K562 (cell line): Measurements from ENCODE around the gene CHDH. TPM values are rescaled to one million over a fixed set of nuclear protein-coding genes. Genes with fewer than 3 reads are reported as not detected.

Experiments
- ATAC-seq: fragments of 200-7000 bp; cut with Tn5 transposase; 3 replicates; pipeline ENCODE4 v1.9.1; 2020; ENCODE audit warnings: moderate library complexity
- BruUV-seq: library from RNA; stranded (reverse); fragments of 400-500 nt; replicated peaks from 2 replicates; lab custom pipeline; 2021; lab: Mats Ljungman, UMichigan
- CTCF ChIA-PET: fragments of 300-600 bp; formaldehyde crosslinking; extraction: SDS; loops from one replicate; lab custom pipeline; 2021; ENCODE audit warnings: low intra/inter-chr PET ratio; lab: Yijun Ruan, JAX
- POLR2A ChIA-PET: fragments of 300-600, 350-650 bp; sonication (Branson Sonifier 250); formaldehyde crosslinking; extraction: SDS; loops from one replicate; lab custom pipeline; 2021; ENCODE audit warnings: antibody characterized with exemption, inconsistent platforms; lab: Yijun Ruan, JAX
- DNase-seq, 4 experiments: peaks; one replicate each; pipeline versions ENCODE4 v3.0.0 to v3.0.0-alpha.2; 2011 to 2018; ENCODE audit warnings: low spot score in 3 of 4, mixed read lengths in 3 of 4; ENCODE audit errors: extremely low read depth in 1 of 4
- FAIRE-seq: peaks from 2 replicates; lab custom pipeline; 2011; peaks lifted over from hg19 to GRCh38; lab: Jason Lieb, UNC
- H2AFZ ChIP-seq: 2 replicates; pipeline ENCODE4 v1.6.0; 2011; ENCODE audit warnings: low read depth, low read length, control low read depth, inconsistent platforms
- H3K27ac ChIP-seq: fragments of 200-600 bp; 3 replicates; pipeline ENCODE4 v1.8.0; 2011; ENCODE audit warnings: low read depth, mild to moderate bottlenecking, control low read depth, inconsistent platforms, low read length, moderate library complexity, mixed read lengths; ENCODE audit errors: extremely low read depth
- H3K27me3 ChIP-seq, 2 experiments: fragments of 300-600 bp in 1 of 2; 2 replicates in 1 of 2; 3 replicates in 1 of 2; pipeline versions ENCODE4 v1.6.0 to v1.8.0; 2011; ENCODE audit warnings: inconsistent platforms in 2 of 2, low read length in 2 of 2, mild to moderate bottlenecking in 1 of 2, mixed read lengths in 1 of 2, moderate library complexity in 1 of 2; ENCODE audit not compliant: control insufficient read depth in 2 of 2, insufficient read depth in 2 of 2
- H3K36me3 ChIP-seq: fragments of 300-600 bp; 3 replicates; pipeline ENCODE4 v1.8.0; 2011; ENCODE audit warnings: mild to moderate bottlenecking, low read length, inconsistent platforms; ENCODE audit not compliant: control insufficient read depth, insufficient read depth
- H3K4me1 ChIP-seq, 2 experiments: fragments of 200-600 bp in 1 of 2; replicated peaks in 1 of 2; 2 replicates in 1 of 2; 3 replicates in 1 of 2; pipeline versions ENCODE4 v1.5.1 to v1.8.0; 2011; ENCODE audit warnings: inconsistent platforms in 2 of 2, low read length in 2 of 2, mild to moderate bottlenecking in 1 of 2, mixed read lengths in 1 of 2, moderate library complexity in 1 of 2; ENCODE audit not compliant: control insufficient read depth in 2 of 2, insufficient read depth in 2 of 2
- H3K4me2 ChIP-seq: 2 replicates; pipeline ENCODE4 v1.6.1; 2011; ENCODE audit warnings: low read length, control low read depth, inconsistent platforms, mixed read lengths; ENCODE audit not compliant: insufficient read depth
- H3K4me3 ChIP-seq: fragments of 200-600 bp; sonication (generic), shearing (Covaris generic); 2 replicates; pipeline ENCODE4 v1.5.1; 2016; ENCODE audit warnings: control low read depth, inconsistent platforms
- H3K79me2 ChIP-seq: fragments of 200-600 bp; 3 replicates; pipeline ENCODE4 v1.8.0; 2011; ENCODE audit warnings: low read length, inconsistent platforms; ENCODE audit not compliant: control insufficient read depth, insufficient read depth
- H3K9ac ChIP-seq, 2 experiments: 2 replicates each; pipeline versions ENCODE4 v1.6.0 to v1.6.1; 2011; ENCODE audit warnings: low read depth in 2 of 2, low read length in 2 of 2, control low read depth in 1 of 2, inconsistent platforms in 1 of 2, mild to moderate bottlenecking in 1 of 2, mixed read lengths in 1 of 2; ENCODE audit not compliant: insufficient read depth in 1 of 2
- H3K9me1 ChIP-seq: one replicate; pipeline ENCODE4 v1.6.0; 2011; ENCODE audit warnings: inconsistent platforms, mild to moderate bottlenecking, low read length, moderate library complexity; ENCODE audit not compliant: control insufficient read depth, insufficient read depth
- H3K9me3 ChIP-seq: replicated peaks from 2 replicates; pipeline ENCODE4 v1.5.1; 2011; ENCODE audit warnings: low read depth, low read length, inconsistent platforms; ENCODE audit not compliant: control insufficient read depth, insufficient read depth
- H4K20me1 ChIP-seq: replicated peaks from 2 replicates; pipeline ENCODE4 v1.6.1; 2011; ENCODE audit warnings: low read length, inconsistent platforms, mixed read lengths; ENCODE audit not compliant: control insufficient read depth, insufficient read depth
- JUNB ChIP-seq: fragments of 450-650 bp; formaldehyde crosslinking; conservative IDR thresholded peaks from 2 replicates; pipeline ENCODE4 v1.4.0; 2020; ENCODE audit warnings: mild to moderate bottlenecking
- NR3C1 ChIP-seq: sonication (generic); formaldehyde crosslinking; IDR thresholded peaks from 2 replicates; pipeline ENCODE4 v1.8.1; 2022; ENCODE audit warnings: missing genetic modification reagents
- RAD51 ChIP-seq: fragments of 450-650 bp; IDR thresholded peaks from 2 replicates; pipeline ENCODE4 v1.7.1; 2016; ENCODE audit warnings: low read depth, mild to moderate bottlenecking, borderline replicate concordance
- WGBS: fragments of 100-300 bp; shearing (Covaris generic); methylation state at CpG from one replicate; pipeline ENCODE4 v1.1.6; 2016; ENCODE audit warnings: low coverage, mixed read lengths; ENCODE audit not compliant: insufficient coverage; ENCODE audit errors: missing lambda C conversion rate; 5-methylcytosine and 5-hydroxymethylcytosine counted together
- in situ Hi-C: fragments of 300-500 bp; cut with MboI; formaldehyde crosslinking; loops from 4 replicates; pipeline ENCODE4 v1.15.0; 2018; ENCODE audit warnings: inconsistent platforms, mixed read lengths
- intact Hi-C: fragments of 100-400 bp; cut with micrococcal nuclease; formaldehyde crosslinking; loops from 2 replicates; pipeline ENCODE4 v1.14.2; 2022
- polyA plus RNA-seq, 8 experiments: library from polyadenylated mRNA; depleted of rRNA in 4 of 8; stranded (reverse) in 5 of 8; unstranded in 3 of 8; fragments of >200 nt; fragmentation: Nextera tagmentation in 2 of 8; fragmentation: Illumina TruSeq in 1 of 8; extraction: Ambion mirVana in 2 of 8; extraction: Trizol in 1 of 8; gene quantifications; 2 replicates each; pipeline versions ENCODE4 v1.2.1 to v1.2.3, GENCODE V29; 2011 to 2014; ENCODE audit warnings: inconsistent platforms in 1 of 8, missing spikeins in 1 of 8
- total RNA-seq, 7 experiments: library from RNA; depleted of rRNA in 6 of 7; stranded (reverse); fragments of >200 nt in 6 of 7; fragmentation: Illumina TruSeq in 2 of 7; extraction: Trizol in 2 of 7; gene quantifications; 2 replicates each; pipeline versions ENCODE4 v1.2.1 to v1.2.3, GENCODE V29; 2011 to 2021; ENCODE audit warnings: low replicate concordance in 1 of 7
- TF ChIP-seq, protein P1 (sequence below): IDR thresholded peaks from 3 replicates; pipeline ENCODE4 v1.6.1; 2011; ENCODE audit warnings: borderline replicate concordance, mild to moderate bottlenecking, moderate library complexity; ENCODE audit not compliant: insufficient read length; ENCODE audit errors: extremely low read depth
- TF ChIP-seq, protein P2 (sequence below): fragments of 200-800 bp; sonication (Bioruptor generic); IDR thresholded peaks from 2 replicates; pipeline ENCODE4 v1.6.1; 2016; ENCODE audit warnings: missing genetic modification characterization, missing compliant biosample characterization
- TF ChIP-seq, protein P3 (sequence below): sonication (generic); formaldehyde crosslinking; IDR thresholded peaks from 2 replicates; pipeline ENCODE4 v1.8.0; 2022; ENCODE audit warnings: mild to moderate bottlenecking, missing genetic modification reagents
- TF ChIP-seq, protein P4 (sequence below): fragments of 250-450 bp; sonication (Bioruptor Pico); IDR thresholded peaks from 2 replicates; pipeline ENCODE4 v1.4.0; 2020; ENCODE audit warnings: mild to moderate bottlenecking

CHDH gene
- total and polyA plus RNA-seq, 9 of the 15 experiments (the other 6 are each of a cell fraction or from before 2014, with no cell fraction given), result 0.06 to 1.9 (median 0.46) TPM

DNA sequence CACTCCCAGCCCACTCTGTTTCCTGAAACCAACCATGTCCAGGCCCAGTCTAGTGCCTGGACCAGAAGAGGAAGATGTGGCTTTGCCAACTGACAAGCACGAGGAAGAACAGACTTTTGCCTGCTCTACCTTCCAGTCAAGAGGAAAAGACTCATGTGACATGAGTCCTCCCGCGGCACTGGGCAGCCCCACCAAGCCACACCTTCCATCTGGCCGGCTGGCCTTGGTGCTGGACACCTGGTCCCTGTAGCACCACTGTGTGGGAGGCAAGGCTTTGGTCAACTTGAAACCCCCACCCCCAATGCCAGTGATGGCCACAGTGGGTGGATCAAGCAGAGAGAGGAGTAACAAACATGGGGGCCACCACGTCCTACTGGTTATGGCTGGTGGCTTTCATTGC is 12.5 kb downstream of the CHDH start:
- in situ Hi-C loops, result no loop called here
- no peak overlapping the region for H3K4me2 ChIP-seq
- H3K79me2 ChIP-seq, result no peaks in the 10 kb centered on the region
- whole genome bisulfite sequencing, result 18% methylated on average over 3 of the region's 5 CpGs
- no peaks in the 10 kb centered on the region for H3K36me3 ChIP-seq
- BruUV-seq, result no TSS peak
- no peaks in the 10 kb centered on the region for H4K20me1 ChIP-seq
- ChIA-PET POLR2A (no interaction called here), CTCF (no interaction called here)
- H3K9me1 ChIP-seq, result no peaks in the 10 kb centered on the region
- no peaks in the 10 kb centered on the region for H3K4me1 ChIP-seq
- no peak overlapping the region for H3K9ac ChIP-seq
- intact Hi-C loops, result no loop called here
- H2AFZ ChIP-seq, result no peak overlapping the region
- no peak overlapping the region for H3K4me3 ChIP-seq
- H3K27me3 ChIP-seq, result no peaks in the 10 kb centered on the region; a peak in 1 of 5 replicates
- no peaks in the 10 kb centered on the region for H3K9me3 ChIP-seq
- no peak for ATAC-seq
- DNase-seq, result no peak
- no peak for FAIRE-seq
- H3K27ac ChIP-seq, result no peak overlapping the region
- TF ChIP-seq JUNB (CRISPR knock-in tag) (no peak), NR3C1 (CRISPR knock-in tag) (no peak), RAD51 (no peak)
- TF ChIP-seq, protein P1, sequence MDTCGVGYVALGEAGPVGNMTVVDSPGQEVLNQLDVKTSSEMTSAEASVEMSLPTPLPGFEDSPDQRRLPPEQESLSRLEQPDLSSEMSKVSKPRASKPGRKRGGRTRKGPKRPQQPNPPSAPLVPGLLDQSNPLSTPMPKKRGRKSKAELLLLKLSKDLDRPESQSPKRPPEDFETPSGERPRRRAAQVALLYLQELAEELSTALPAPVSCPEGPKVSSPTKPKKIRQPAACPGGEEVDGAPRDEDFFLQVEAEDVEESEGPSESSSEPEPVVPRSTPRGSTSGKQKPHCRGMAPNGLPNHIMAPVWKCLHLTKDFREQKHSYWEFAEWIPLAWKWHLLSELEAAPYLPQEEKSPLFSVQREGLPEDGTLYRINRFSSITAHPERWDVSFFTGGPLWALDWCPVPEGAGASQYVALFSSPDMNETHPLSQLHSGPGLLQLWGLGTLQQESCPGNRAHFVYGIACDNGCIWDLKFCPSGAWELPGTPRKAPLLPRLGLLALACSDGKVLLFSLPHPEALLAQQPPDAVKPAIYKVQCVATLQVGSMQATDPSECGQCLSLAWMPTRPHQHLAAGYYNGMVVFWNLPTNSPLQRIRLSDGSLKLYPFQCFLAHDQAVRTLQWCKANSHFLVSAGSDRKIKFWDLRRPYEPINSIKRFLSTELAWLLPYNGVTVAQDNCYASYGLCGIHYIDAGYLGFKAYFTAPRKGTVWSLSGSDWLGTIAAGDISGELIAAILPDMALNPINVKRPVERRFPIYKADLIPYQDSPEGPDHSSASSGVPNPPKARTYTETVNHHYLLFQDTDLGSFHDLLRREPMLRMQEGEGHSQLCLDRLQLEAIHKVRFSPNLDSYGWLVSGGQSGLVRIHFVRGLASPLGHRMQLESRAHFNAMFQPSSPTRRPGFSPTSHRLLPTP, result no peak
- TF ChIP-seq, protein P2, sequence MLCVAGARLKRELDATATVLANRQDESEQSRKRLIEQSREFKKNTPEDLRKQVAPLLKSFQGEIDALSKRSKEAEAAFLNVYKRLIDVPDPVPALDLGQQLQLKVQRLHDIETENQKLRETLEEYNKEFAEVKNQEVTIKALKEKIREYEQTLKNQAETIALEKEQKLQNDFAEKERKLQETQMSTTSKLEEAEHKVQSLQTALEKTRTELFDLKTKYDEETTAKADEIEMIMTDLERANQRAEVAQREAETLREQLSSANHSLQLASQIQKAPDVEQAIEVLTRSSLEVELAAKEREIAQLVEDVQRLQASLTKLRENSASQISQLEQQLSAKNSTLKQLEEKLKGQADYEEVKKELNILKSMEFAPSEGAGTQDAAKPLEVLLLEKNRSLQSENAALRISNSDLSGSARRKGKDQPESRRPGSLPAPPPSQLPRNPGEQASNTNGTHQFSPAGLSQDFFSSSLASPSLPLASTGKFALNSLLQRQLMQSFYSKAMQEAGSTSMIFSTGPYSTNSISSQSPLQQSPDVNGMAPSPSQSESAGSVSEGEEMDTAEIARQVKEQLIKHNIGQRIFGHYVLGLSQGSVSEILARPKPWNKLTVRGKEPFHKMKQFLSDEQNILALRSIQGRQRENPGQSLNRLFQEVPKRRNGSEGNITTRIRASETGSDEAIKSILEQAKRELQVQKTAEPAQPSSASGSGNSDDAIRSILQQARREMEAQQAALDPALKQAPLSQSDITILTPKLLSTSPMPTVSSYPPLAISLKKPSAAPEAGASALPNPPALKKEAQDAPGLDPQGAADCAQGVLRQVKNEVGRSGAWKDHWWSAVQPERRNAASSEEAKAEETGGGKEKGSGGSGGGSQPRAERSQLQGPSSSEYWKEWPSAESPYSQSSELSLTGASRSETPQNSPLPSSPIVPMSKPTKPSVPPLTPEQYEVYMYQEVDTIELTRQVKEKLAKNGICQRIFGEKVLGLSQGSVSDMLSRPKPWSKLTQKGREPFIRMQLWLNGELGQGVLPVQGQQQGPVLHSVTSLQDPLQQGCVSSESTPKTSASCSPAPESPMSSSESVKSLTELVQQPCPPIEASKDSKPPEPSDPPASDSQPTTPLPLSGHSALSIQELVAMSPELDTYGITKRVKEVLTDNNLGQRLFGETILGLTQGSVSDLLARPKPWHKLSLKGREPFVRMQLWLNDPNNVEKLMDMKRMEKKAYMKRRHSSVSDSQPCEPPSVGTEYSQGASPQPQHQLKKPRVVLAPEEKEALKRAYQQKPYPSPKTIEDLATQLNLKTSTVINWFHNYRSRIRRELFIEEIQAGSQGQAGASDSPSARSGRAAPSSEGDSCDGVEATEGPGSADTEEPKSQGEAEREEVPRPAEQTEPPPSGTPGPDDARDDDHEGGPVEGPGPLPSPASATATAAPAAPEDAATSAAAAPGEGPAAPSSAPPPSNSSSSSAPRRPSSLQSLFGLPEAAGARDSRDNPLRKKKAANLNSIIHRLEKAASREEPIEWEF (CRISPR knock-in tag), result no peak
- TF ChIP-seq, protein P3, sequence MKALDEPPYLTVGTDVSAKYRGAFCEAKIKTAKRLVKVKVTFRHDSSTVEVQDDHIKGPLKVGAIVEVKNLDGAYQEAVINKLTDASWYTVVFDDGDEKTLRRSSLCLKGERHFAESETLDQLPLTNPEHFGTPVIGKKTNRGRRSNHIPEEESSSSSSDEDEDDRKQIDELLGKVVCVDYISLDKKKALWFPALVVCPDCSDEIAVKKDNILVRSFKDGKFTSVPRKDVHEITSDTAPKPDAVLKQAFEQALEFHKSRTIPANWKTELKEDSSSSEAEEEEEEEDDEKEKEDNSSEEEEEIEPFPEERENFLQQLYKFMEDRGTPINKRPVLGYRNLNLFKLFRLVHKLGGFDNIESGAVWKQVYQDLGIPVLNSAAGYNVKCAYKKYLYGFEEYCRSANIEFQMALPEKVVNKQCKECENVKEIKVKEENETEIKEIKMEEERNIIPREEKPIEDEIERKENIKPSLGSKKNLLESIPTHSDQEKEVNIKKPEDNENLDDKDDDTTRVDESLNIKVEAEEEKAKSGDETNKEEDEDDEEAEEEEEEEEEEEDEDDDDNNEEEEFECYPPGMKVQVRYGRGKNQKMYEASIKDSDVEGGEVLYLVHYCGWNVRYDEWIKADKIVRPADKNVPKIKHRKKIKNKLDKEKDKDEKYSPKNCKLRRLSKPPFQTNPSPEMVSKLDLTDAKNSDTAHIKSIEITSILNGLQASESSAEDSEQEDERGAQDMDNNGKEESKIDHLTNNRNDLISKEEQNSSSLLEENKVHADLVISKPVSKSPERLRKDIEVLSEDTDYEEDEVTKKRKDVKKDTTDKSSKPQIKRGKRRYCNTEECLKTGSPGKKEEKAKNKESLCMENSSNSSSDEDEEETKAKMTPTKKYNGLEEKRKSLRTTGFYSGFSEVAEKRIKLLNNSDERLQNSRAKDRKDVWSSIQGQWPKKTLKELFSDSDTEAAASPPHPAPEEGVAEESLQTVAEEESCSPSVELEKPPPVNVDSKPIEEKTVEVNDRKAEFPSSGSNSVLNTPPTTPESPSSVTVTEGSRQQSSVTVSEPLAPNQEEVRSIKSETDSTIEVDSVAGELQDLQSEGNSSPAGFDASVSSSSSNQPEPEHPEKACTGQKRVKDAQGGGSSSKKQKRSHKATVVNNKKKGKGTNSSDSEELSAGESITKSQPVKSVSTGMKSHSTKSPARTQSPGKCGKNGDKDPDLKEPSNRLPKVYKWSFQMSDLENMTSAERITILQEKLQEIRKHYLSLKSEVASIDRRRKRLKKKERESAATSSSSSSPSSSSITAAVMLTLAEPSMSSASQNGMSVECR, result no peak
- TF ChIP-seq, protein P4, sequence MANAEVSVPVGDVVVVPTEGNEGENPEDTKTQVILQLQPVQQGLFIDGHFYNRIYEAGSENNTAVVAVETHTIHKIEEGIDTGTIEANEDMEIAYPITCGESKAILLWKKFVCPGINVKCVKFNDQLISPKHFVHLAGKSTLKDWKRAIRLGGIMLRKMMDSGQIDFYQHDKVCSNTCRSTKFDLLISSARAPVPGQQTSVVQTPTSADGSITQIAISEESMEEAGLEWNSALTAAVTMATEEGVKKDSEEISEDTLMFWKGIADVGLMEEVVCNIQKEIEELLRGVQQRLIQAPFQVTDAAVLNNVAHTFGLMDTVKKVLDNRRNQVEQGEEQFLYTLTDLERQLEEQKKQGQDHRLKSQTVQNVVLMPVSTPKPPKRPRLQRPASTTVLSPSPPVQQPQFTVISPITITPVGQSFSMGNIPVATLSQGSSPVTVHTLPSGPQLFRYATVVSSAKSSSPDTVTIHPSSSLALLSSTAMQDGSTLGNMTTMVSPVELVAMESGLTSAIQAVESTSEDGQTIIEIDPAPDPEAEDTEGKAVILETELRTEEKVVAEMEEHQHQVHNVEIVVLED (CRISPR knock-in tag), result no peak
